Non-pigmented ciliary epithelial cell (primary cell): Measurements from ENCODE around the gene CREBRF.
"Not testable (repeated sequence)": the region's sequence is repeated elsewhere in the genome, so short reads cannot be mapped to it uniquely, and the experiment has no call there.

Experiments
- DNase-seq: peaks from one replicate; pipeline ENCODE4 v3.0.0-alpha.2; 2010; ENCODE audit warnings: low read depth

The CREBRF gene, protein sequence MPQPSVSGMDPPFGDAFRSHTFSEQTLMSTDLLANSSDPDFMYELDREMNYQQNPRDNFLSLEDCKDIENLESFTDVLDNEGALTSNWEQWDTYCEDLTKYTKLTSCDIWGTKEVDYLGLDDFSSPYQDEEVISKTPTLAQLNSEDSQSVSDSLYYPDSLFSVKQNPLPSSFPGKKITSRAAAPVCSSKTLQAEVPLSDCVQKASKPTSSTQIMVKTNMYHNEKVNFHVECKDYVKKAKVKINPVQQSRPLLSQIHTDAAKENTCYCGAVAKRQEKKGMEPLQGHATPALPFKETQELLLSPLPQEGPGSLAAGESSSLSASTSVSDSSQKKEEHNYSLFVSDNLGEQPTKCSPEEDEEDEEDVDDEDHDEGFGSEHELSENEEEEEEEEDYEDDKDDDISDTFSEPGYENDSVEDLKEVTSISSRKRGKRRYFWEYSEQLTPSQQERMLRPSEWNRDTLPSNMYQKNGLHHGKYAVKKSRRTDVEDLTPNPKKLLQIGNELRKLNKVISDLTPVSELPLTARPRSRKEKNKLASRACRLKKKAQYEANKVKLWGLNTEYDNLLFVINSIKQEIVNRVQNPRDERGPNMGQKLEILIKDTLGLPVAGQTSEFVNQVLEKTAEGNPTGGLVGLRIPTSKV

DNA sequence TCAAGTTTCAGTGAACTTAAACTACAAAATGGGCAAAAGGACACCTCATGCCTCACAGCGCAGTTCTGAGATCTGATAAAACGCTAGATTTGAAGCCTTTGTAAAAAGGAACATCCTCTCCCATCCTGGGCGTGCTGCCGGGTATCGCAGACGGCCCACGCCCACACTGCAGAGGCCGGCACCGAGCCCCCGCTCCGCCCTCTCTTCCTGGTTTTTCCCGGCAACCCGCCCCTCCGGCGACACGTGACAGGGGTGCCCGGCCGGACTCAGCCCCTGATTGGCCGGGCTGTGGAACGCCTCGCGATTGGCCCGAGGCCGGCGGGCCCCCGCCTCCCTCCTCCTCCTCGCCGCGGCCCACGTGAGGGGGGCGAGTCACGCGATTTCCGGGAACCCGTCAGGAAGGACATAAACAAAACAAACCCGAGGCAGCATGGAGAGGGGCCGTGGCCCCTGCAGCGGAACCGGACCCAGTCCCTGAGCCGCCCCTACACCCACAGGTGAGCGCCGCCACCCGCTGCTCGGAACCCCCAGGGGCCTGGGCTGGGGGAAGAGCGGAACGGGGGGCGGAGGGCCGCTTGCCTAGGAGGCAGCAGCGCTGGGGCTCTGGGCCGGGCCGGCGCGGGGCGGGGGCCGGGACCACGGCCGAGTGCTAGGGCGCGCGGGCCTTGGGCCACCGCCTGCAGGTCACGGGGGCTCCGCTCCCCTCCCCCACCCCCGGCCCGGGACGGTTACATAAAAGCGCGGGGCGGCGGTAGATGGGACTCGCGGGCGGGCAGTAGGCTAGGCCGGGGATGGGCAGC is at the start of gene CREBRF:
Gene CREBRF, plus strand, starts transcription at position 370 of the 800 bp plus-strand sequence. CDS start 24,424 bp downstream, outside the sequence.
- DNase-seq, result peak; percentile 63

DNA sequence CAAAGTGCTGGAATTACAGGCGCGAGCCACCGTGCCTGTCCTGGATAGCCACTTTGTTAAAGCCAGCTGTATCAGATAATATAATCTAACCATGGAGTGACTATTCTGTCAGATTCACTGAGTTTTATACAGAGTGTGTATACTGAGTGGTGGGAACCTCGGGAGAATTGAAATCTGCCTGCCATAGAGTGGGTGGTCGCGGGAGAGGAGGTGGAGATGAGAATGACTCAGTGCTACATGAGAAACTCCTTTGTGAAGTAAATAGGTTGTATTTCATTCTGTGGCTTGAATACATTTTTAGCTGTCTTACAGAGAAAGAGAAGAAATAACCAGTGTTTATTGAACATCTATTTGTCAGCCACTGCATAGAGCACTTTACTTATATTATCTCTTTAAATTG is 46.1 kb upstream of the CREBRF start:
- no peak for DNase-seq

DNA sequence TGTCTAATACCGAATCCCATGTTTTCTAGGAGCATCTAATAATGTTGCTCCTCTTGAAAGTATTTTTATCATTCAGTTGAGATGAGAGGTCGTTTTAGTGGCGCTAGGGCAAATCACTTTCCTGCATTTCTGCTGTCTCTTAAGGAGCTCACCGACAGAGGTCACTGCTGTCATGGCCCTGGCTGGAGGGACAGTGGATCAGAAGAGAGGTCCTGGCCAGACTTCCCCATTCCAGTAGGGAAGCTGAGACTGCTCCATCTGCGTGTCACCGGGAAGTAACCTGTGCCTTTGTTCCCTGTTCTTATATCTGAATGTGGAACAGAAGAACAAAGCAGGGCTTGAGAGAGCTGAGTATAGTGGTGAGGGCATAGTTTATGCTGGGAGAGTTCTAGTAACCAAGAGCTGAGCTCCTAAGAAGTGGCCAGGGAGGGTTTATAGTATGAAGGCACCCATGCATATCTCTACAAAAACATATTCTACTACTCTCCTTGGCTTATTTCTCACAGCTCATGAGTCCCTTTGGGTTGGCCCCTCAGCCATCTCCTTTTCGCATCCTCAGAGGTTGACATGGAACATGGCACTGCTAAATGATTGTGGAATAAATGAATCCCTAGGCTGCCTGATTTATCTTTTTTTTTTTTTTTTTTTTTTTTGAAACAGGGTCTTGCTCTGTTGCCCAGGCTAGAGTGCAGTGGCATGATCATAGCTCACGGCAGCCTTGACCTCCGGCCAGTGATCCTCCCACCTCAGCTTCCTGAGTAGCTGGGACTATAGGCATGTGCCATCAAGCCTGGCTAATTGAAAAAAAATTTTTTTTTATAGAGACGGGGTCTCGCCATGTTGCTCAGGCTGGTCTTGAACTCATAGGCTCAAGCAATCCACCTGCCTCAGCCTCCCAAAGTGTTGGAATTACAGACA is 45.3 kb upstream of the CREBRF start:
- no peak for DNase-seq

DNA sequence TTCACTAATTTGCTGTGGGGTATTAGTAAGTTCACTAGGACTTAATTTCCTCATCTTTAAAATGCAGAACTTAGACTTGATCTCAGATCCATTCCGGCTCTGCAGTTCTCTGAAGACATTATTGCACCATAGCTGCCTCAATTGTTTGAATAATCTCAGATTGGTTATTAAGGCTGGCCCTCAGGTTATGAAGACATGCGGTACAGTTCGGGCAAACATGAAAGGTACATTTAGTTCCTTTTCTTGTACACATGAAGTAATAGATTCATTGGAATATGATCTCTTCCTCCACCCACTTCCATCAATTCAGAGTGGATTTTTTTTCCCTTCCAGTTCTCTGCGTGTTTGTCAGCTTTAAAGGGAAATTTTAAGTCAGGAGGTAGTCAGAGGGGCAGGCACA is 44.6 kb upstream of the CREBRF start:
- DNase-seq, result no peak

DNA sequence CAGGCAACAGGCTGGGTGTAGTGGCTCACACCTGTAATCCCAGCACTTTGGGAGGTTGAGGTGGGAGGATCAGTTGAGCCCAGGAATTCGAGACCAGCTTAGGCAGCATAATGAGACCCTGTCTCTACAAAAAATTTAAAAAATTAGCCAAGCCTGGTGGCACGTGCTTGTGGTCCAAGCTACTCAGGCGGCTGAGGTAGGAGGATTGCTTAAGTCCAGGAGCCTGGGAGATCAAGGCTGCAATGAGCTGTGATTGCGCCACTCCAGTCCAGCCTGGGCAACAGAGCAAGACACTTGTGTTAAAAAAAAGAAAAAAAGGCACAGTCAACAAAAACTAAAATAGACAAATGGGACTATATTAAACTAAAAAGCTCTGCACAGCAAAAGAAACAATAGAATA is 43.3 kb upstream of the CREBRF start:
- no peak for DNase-seq

DNA sequence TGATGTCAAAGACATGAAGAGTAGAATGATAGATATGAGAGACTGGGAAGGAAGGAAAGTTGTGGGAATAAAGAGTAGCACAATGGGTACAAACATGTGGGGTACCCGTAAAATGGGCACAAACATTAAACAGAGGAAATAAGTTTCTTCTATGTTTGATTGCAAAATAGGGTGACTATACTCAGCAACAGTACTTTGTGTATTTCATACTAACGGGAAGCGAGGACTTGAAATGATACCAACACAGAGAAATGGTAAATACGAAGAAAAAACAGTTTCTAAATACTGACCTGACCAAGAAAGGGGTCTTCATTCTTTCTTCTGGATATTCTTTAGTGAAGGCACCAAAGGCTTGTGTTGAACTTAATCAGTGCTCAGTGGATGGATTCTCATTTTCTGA is 41.5 kb upstream of the CREBRF start:
- no peak for DNase-seq

GRCh38 chr5:173015192-173015591 is 41.0 kb upstream of the CREBRF start:
- no peak for DNase-seq

DNA sequence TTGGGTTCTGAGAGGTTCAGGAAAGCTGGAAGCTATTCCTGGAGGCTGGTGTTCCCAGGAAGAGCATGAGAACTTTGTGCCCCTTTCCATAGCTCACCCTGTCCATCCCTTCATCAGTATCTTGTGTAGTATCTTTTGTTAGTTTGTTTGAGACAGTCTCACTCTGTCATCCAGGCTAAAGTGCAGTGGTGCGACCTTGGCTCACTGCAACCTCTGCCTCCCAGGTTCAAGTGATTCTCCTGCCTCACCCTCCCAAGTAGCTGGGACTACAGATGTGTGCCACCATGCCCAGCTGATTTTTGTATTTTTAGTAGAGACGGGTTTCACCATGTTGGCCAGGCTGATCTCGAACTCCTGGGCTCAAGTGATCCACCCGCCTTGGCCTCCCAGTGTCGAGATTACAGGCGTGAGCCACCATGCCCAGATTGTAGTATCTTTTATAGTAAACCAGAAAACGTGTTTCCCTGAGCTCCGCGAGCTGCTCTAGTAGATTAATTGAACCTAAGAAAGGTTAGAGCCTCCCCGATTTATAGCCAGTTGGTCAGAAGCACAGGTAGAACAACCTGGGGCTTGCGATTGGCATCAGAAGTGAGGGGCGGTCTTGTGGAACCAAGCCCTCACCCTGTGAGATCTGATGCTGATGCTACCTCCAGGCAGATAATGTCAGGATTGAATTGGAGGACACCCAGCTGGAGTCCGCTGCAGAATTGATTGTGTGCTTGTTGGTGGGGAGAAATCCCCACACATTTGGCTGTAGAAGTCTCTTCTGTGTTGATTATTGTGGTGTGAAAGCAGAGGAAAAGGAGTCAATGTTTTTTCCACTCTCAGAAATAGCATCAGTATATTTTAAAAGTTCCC is 40.3 kb upstream of the CREBRF start:
- no peak for DNase-seq

DNA sequence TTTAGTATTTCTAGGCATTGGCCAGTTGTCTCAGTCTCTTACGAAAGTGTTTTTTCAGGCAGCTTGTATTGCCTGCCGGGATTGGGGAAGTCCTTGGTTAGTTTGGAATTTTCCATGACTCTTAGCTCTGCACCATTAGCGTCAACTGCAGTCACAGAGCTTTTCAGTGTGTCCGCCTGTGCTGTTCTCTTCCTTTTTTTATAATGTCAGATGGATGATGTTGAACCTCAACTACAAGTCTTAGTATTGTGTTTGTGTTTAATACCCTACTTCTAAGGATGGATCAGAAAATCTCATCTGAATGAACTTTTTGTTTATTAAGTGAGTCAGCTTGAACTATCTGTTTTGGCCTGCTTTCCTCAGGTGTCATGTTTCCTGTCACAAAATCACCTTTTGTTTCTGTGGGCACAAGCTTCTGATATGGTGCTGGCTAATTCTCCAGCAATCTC is 39.5 kb upstream of the CREBRF start:
- DNase-seq, result no peak

DNA sequence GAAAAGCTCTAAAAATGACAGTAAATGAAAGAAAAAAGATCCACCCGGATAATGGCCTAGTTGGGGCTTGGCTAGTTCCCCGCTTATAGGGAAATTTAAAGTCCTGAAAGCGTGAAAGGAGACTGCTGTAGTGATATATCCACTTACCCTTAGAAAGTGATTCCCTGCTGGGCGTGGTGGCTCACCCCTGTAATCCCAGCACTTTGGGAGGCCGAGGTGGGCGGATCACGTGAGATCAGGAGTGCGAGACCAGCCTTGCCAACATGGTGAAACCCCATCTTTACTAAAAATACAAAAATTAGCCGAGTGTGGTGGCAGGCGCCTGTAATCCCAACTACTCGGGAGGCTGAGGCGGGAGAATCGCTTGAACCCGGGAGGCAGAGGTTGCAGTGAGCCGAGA is 39.1 kb upstream of the CREBRF start:
- not testable (repeated sequence) for DNase-seq

DNA sequence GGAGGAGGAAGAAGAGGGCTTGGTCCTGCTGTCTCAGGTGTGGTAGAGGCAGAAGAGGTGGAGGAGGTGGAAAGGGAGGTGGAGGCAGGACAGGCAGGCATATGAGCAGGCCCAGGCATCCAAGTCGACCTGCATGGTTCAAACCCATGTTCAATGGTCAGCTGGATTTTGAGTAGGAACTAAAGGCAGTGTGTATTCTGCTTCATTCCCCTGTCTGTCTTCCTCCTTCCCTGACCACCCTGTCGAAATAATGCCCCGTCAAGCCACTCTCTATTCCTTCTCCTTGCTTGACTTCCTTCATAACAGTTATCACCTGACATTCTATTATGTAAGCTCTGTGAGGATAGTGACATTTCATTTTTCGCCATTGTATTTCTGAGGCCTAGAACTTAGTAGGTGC is 37.8 kb upstream of the CREBRF start:
- DNase-seq, result no peak

DNA sequence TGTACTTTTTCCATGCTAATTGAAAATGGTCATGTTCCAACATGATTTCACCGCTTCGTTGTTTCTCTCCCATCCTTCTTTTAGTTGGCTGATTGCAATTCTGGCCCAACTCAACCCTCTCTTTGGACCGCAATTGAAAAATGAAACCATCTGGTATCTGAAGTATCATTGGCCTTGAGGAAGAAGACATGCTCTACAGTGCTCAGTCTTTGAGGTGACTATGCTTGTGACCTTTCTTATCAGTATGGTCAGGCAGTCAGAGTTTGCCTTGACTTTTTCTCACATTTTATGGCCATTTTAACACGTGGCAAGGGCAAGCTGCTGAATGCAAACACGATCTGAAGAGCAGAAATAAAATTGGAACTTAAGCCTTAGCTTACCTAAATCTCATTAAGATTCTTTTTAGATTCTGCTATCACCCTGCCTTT is 36.0 kb upstream of the CREBRF start:
- no peak for DNase-seq

GRCh38 chr5:173020643-173021042 is 35.5 kb upstream of the CREBRF start:
- no peak for DNase-seq

DNA sequence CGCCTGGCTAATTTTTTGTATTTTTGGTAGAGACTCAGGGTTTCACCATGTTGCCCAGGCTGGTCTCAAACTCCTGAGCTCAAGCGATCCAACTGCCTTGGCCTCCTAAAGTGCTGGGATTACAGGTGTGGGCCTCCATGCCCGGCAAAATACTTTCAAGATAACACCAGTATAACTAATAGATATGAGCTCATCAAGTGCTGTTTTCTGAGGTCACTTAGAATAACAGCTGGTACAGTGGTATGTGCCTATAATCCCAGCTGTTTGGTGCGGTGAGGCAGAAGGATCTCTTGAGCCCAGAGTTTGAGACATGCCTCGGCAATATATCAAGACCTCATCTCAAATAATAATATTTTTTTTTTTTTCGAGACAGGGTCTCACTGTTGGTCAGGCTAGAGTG is 30.5 kb upstream of the CREBRF start:
- no peak for DNase-seq

GRCh38 chr5:173027905-173028304 is 28.2 kb upstream of the CREBRF start:
- no peak for DNase-seq

- DNase-seq, result no peak
These were observed 27.3 kb upstream of the CREBRF start for GRCh38 chr5:173028811-173029327.

- no peak for DNase-seq
These were observed 26.6 kb upstream of the CREBRF start for GRCh38 chr5:173029499-173029921.

- DNase-seq, result not testable (repeated sequence)
These were observed 24.1 kb upstream of the CREBRF start for GRCh38 chr5:173032096-173032495.

- no peak for DNase-seq
These were observed 23.4 kb upstream of the CREBRF start for GRCh38 chr5:173032730-173033129.

GRCh38 chr5:173033923-173034322 is 22.2 kb upstream of the CREBRF start:
- DNase-seq, result no peak
